HS-27A (cell line): Measurements from ENCODE around the gene POU6F2.
"Not testable (repeated sequence)": the region's sequence is repeated elsewhere in the genome, so short reads cannot be mapped to it uniquely, and the experiment has no call there.

Experiments used
- DNase-seq: peaks from one replicate; pipeline ENCODE4 v3.0.0-alpha.2; 2012; ENCODE audit warnings: low read depth, missing footprints

The POU6F2 gene

DNA sequence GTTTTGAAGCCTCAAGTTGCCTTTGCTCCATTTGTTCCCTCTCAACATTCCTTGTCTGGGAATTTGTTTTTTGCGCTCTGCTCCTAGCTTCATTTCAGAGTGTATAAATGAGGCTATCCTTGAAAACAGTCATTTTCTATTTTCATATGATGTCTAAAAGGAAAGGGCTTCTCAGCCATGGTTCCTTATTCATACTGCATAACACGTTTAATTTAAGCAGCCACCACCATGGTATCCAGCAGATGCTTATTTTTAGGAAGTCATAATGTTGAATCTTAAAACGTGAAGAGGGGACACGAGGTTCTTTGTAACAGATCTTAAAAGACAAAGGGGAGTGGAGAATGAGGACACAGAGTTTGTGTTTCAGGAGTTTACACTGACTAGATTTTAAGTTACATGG is 14.5 kb downstream of the POU6F2 start:
- DNase-seq, result no peak

- no peak for DNase-seq
These were observed 23.9 kb downstream of the POU6F2 start for GRCh38 chr7:39001595-39001994.

- DNase-seq, result no peak
These were observed 25.0 kb downstream of the POU6F2 start for GRCh38 chr7:39002755-39003154.

- no peak for DNase-seq
These were observed 27.3 kb downstream of the POU6F2 start for GRCh38 chr7:39005036-39005435.

DNA sequence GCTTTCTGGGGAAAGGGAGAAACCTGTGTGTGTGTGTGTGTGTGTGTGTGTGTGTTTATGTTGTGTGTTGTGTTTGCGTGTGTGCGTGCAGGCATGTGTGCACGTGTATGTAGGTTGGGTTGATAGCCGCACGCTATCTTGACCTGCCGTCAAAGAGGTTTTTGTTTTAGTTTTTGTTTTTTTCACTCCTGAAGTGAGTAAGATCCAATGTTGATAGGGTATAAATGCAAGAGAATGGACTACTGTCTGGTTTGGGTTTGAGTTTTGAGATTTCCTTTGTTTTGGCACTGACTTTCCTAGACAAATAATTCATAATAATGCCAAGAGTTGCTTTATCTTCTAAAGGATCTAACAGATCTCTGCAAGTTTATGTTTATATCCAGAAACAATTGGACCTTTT is 27.8 kb downstream of the POU6F2 start:
- DNase-seq, result no peak

DNA sequence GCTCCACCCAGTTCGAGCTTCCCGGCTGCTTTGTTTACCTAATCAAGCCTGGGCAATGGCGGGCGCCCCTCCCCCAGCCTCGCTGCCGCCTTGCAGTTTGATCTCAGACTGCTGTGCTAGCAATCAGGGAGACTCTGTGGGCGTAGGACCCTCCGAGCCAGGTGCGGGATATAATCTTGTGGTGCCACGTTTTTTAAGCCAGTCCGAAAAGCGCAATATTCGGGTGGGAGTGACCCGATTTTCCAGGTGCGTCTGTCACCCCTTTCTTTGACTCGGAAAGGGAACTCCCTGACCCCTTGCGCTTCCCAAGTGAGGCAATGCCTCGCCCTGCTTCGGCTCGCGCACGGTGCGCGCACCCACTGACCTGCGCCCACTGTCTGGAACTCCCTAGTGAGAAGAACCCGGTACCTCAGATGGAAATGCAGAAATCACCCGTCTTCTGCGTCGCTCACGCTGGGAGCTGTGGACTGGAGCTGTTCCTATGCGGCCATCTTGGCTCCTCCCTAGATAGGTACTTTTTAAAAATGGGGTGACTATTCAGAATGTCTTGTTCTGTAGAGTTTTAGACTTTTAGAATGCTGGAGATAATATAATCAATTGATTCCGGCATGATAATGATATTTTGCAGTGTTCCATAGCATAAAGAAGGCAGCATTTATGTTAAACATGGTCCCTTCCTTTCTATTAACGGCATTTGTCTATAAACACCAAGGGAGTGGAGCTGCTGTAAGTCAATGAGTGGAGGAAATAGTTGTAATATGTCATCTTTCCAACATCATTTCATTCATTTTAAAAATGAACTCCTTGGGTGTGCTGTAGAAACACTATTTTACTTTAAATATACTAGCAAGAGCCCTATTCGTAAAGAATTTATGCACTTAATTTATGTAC is 35.6 kb downstream of the POU6F2 start:
- DNase-seq, result not testable (repeated sequence)

- no peak for DNase-seq
These were observed 38.9 kb downstream of the POU6F2 start for GRCh38 chr7:39016609-39017008.

DNA sequence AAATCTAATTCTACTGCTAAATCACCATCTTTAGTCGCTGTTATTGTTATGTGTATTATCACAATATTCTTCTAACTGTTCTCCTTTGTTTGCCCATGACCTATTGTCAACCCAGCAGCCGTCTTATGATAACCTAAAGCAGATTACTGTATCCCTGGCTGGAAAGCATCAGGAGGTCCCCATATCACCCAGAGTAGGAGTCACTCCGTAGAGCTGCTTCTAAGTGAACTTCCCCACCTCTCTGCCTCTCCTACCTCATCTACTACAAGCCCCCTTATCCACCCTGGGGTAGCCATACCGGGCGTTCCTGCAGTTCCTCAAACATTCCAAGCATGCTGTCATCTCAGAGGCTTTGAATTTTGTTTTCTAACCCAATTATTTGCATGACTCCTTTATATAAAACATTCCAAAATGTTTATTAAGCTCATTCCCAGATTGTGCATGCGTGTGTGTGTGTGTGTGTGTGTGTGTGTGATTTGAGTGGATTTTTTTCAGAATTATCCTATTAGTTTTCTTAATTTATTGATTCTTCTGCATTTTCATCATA is 39.7 kb downstream of the POU6F2 start:
- no peak for DNase-seq

GRCh38 chr7:39022796-39023195 is 45.1 kb downstream of the POU6F2 start:
- DNase-seq, result no peak

DNA sequence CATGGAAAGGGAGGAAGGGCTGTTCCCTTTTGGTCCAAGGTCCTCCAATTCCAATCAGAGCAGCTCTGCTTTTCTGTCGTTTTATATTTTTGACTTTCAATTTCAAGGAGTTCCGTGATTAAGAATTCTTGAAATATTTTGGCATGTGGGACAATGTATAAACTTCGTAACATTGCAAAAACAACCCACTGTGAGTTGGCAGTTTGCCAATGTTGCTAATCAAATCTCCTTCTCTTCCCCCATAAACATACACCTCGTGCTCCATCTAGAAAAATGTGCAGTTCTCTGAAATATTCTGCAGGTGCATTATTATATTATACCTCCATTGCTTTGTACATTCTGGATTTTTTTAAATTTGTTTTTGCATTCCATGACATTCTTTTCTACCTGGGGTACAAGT is 49.8 kb downstream of the POU6F2 start:
- no peak for DNase-seq

GRCh38 chr7:39033885-39034624 is 56.3 kb downstream of the POU6F2 start:
- DNase-seq, result no peak

GRCh38 chr7:39035156-39035555 is 57.4 kb downstream of the POU6F2 start:
- DNase-seq, result no peak

DNA sequence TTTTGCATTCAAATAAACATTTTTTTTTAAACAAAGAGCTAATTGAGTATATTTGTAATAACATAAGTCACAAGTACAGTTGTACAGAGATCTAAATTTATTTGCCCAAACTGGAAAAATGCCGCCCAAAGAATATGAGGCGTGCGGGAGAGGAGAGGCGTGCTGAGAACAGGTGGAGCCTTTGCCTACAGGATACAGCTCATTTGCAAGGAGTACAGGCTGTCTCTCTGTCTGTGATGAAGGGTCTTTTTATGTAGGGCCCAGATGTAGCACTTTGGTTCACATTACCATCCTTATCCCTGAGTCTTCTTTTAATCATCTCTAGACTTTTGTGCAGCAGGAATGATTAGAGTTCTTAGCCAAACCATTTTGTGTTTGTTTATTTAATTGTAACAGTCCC is 58.2 kb downstream of the POU6F2 start:
- no peak for DNase-seq

- DNase-seq, result no peak
These were observed 65.0 kb downstream of the POU6F2 start for GRCh38 chr7:39042670-39043069.

DNA sequence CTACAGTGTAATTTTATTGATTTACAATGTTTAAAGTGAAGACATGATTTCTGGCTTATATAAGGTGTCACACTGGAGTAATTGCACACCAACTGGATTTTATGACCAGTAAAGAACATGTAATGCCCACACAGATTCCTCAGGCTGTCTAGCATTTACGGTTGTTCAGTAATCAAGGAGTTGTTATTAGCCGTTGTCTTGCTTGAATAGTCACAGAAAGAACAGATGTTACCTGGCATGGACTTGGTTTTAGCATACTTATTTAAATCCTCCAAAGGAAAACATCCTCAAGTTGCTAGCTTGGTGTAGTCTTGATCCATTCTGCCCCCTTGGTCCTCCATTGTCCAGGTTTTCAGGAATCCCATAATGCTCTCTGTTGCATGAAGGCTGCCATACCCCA is 65.8 kb downstream of the POU6F2 start:
- no peak for DNase-seq

- no peak for DNase-seq
These were observed 66.8 kb downstream of the POU6F2 start for GRCh38 chr7:39044489-39044888.

DNA sequence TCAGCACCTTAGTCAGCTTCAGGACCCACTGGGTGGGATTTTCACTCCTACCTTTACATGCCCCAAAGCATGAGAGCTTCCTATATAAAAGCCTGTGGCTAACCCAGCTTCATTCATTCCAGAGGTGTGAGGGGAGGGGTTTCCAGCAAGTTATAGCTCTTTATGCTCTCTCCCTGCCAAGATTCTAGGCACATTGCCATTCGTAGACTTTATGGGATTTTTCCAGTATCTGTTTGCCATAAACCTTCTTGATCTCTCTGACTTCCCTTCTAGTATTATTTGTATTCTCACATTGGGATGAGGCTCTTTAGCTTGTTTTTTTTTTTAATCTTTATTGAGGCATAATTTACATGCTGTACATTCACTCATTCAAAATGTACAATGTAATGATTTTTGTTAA is 67.5 kb downstream of the POU6F2 start:
- DNase-seq, result no peak

- no peak for DNase-seq
These were observed 73.6 kb downstream of the POU6F2 start for GRCh38 chr7:39051279-39051678.

- no peak for DNase-seq
These were observed 74.0 kb downstream of the POU6F2 start for GRCh38 chr7:39051707-39052106.

- DNase-seq, result no peak
These were observed 77.0 kb downstream of the POU6F2 start for GRCh38 chr7:39054731-39055130.

GRCh38 chr7:39056153-39056552 is 78.4 kb downstream of the POU6F2 start:
- no peak for DNase-seq

GRCh38 chr7:39062811-39063210 is 85.1 kb downstream of the POU6F2 start:
- no peak for DNase-seq

- no peak for DNase-seq
These were observed 91.3 kb downstream of the POU6F2 start for GRCh38 chr7:39069031-39069430.
